T-cell (primary cell): ENCODE measurements around the gene SYNE1. TPM values are rescaled to one million over a fixed set of nuclear protein-coding genes. Genes with fewer than 3 reads are reported as not detected.
"Not testable (repeated sequence)": the region's sequence is repeated elsewhere in the genome, so short reads cannot be mapped to it uniquely, and the experiment has no call there.

Source experiments
- ATAC-seq, 4 experiments: fragments of 200-7000 bp in 3 of 4; fragments of 150-1000 bp in 1 of 4; cut with Tn5 transposase; replicated peaks in 1 of 4; 1 replicate in 3 of 4; 2 replicates in 1 of 4; pipeline ENCODE4 v1.10.0; 2021; ENCODE audit warnings: moderate library complexity in 3 of 4, mild to moderate bottlenecking in 2 of 4, moderate number of reproducible peaks in 1 of 4
- CTCF ChIA-PET, 2 donors: fragments of 300-600 bp; sonication (Branson Sonifier 250); formaldehyde crosslinking; loops; one replicate each; lab custom pipeline; 2022; ENCODE audit warnings: antibody characterized with exemption in 2 of 2; lab: Charles Lee
- POLR2A ChIA-PET, 2 donors: fragments of 300-600 bp; sonication (Branson Sonifier 250); formaldehyde crosslinking; loops; one replicate each; lab custom pipeline; 2022; ENCODE audit warnings: antibody characterized with exemption in 2 of 2; lab: Charles Lee
- DNase-seq, 35 experiments: peaks; one replicate each; pipeline versions ENCODE4 v3.0.0 to v3.0.0-alpha.2; 2013 to 2023
- H3K27ac ChIP-seq: one replicate; pipeline ENCODE4 v1.5.1; 2013; ENCODE audit warnings: low read length
- H3K27me3 ChIP-seq, 2 experiments: replicated peaks in 1 of 2; 1 replicate in 1 of 2; 2 replicates in 1 of 2; pipeline versions ENCODE4 v1.6.1 to v1.7.0; 2013; ENCODE audit warnings: low read length in 1 of 2, mixed read lengths in 1 of 2; ENCODE audit not compliant: control insufficient read depth in 2 of 2, insufficient read depth in 2 of 2; ENCODE audit errors: extremely low read depth in 1 of 2
- H3K36me3 ChIP-seq, 2 donors: 1 replicate in 1 of 2; 2 replicates in 1 of 2; pipeline versions ENCODE4 v1.6.1 to v1.7.0; 2013; ENCODE audit warnings: low read length in 1 of 2; ENCODE audit not compliant: control insufficient read depth in 2 of 2, insufficient read depth in 1 of 2; ENCODE audit errors: extremely low read depth in 1 of 2
- H3K4me1 ChIP-seq, 2 experiments: 1 replicate in 1 of 2; 2 replicates in 1 of 2; pipeline versions ENCODE4 v1.6.1 to v1.7.0; 2013; ENCODE audit warnings: low read length in 2 of 2, mixed read lengths in 1 of 2; ENCODE audit not compliant: insufficient read depth in 2 of 2, control insufficient read depth in 1 of 2; ENCODE audit errors: extremely low read depth in 1 of 2
- H3K4me3 ChIP-seq, 2 donors: 1 replicate in 1 of 2; 2 replicates in 1 of 2; pipeline versions ENCODE4 v1.5.1 to v1.7.0; 2013; ENCODE audit warnings: mild to moderate bottlenecking in 2 of 2, low read length in 1 of 2, moderate library complexity in 1 of 2; ENCODE audit not compliant: control insufficient read depth in 1 of 2; ENCODE audit errors: extremely low read depth in 1 of 2
- H3K9me3 ChIP-seq: 2 replicates; pipeline ENCODE4 v1.7.0; 2013
- H3K27ac Mint-ChIP-seq, 2 donors: one replicate each; pipeline ENCODE4 v1.8.0; 2020 to 2021; ENCODE audit warnings: mild to moderate bottlenecking in 2 of 2, mixed read lengths in 2 of 2
- H3K27me3 Mint-ChIP-seq, 2 donors: one replicate each; pipeline ENCODE4 v1.8.0; 2021 to 2022; ENCODE audit warnings: mixed read lengths in 2 of 2
- H3K36me3 Mint-ChIP-seq: one replicate; pipeline ENCODE4 v1.8.0; 2021; ENCODE audit warnings: mixed read lengths
- H3K4me1 Mint-ChIP-seq, 3 donors: one replicate each; pipeline ENCODE4 v1.8.0; 2020 to 2022; ENCODE audit warnings: mixed read lengths in 3 of 3, mild to moderate bottlenecking in 1 of 3
- H3K4me3 Mint-ChIP-seq, 3 donors: one replicate each; pipeline ENCODE4 v1.8.0; 2020 to 2022; ENCODE audit warnings: mild to moderate bottlenecking in 3 of 3, mixed read lengths in 3 of 3, moderate library complexity in 3 of 3
- H3K9me3 Mint-ChIP-seq, 3 donors: one replicate each; pipeline ENCODE4 v1.8.0; 2020 to 2022; ENCODE audit warnings: mixed read lengths in 3 of 3
- WGBS: methylation state at CpG from one replicate; pipeline ENCODE4 v1.1.5; 2013; ENCODE audit warnings: missing lambda C conversion rate; ENCODE audit not compliant: insufficient coverage; 5-methylcytosine and 5-hydroxymethylcytosine counted together
- total RNA-seq, 35 experiments: library from RNA in 6 of 35; stranded (reverse) in 6 of 35; fragments of 120-200 nt in 1 of 35; gene quantifications; one replicate each; pipeline versions ENCODE4 v1.2.1 to v1.2.4 and lab custom pipeline; 2013 to 2026

The SYNE1 gene
- total RNA-seq, 5 donors from 2014 or later (not counting 1 experiment from before 2014, with no cell fraction given) = 174 to 235 (median 192) TPM

DNA sequence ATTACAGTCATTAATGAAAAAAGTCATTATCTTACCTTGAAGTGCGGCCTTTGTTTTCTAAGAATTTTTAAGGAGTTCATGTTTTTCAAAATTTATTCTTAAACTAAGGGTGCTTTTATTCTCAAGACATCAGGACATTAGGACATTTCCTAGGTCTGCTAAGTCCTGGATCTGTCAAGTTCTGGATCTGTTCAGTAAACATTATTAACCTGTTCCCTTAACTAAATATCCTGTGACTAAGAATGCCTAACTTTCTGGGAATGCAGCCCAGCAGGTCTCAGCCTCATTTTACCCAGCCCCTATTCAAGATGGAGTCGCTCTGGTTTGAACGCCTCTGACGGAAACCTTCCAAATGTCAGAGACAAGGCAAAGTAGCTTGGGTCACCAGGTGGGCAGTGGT is 302.6 kb downstream of the SYNE1 start:
- Histone ChIP-seq H3K9me3 (no peaks in the 10 kb centered on the region), H3K27ac (no peak overlapping the region), H3K27me3 (no peaks in the 10 kb centered on the region), H3K36me3 (peaks cover 0 to 9% of the 10 kb centered on the region in 2 donors), H3K4me3 (no peak overlapping the region), H3K4me1 (peaks cover 0 to 3% of the 10 kb centered on the region in 2 experiments)
- ChIA-PET POLR2A (no interaction called here), CTCF (interaction anchor here in 1 of 2 donors (0.7 kb wide), 1 partner anchor 25 kb away, joined by 3 read pairs; no protein-coding TSS in a partner anchor)
- H3K36me3 Mint-ChIP-seq = no peaks in the 10 kb centered on the region
- DNase-seq (no peak), ATAC-seq (no peak)
- no peak overlapping the region for H3K4me3 Mint-ChIP-seq
- H3K4me1 Mint-ChIP-seq = peaks cover 0 to 5% (median 4%) of the 10 kb centered on the region in 3 donors
- peaks cover 2 to 3% of the 10 kb centered on the region in 2 donors for H3K27me3 Mint-ChIP-seq
- no peak overlapping the region for H3K27ac Mint-ChIP-seq
- WGBS = no CpG with 5 or more reads among the region's 4 CpGs
- no peaks in the 10 kb centered on the region for H3K9me3 Mint-ChIP-seq

DNA sequence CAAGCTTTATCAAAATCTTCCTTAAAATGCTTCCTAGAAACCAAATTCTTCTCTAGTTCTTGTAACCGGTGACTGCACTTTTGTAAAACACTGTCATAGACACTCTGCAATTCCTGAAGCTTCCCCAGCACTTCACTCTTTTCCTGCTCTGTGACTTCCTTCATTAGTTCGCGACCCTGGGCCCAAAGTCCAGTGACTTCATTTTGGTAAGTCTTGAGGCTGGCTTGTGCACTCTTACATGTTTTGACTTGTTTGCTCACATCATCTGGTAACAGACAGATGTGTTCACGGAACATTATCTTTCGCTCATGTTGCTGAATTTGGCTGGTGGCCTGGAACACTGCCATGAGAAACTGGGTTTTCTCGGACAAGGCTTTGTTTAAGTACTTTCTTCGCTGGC is 306.2 kb downstream of the SYNE1 start:
- no peak for ATAC-seq
- POLR2A ChIA-PET = no interaction called here
- Histone ChIP-seq H3K27me3 (no peaks in the 10 kb centered on the region), H3K9me3 (no peaks in the 10 kb centered on the region), H3K4me3 (no peak overlapping the region), H3K36me3 (no peaks in the 10 kb centered on the region), H3K27ac (no peak overlapping the region), H3K4me1 (no peaks in the 10 kb centered on the region)
- CTCF ChIA-PET = interaction anchor here in 1 of 2 donors (0.8 kb wide), 1 partner anchor 16 kb away, joined by 4 read pairs; no protein-coding TSS in a partner anchor
- H3K9me3 Mint-ChIP-seq = no peaks in the 10 kb centered on the region
- WGBS = 96% methylated on average over 7 of the region's 7 CpGs
- H3K4me1 Mint-ChIP-seq = no peaks in the 10 kb centered on the region
- no peaks in the 10 kb centered on the region for H3K27me3 Mint-ChIP-seq
- no peak overlapping the region for H3K27ac Mint-ChIP-seq
- DNase-seq = no peak
- H3K36me3 Mint-ChIP-seq = no peaks in the 10 kb centered on the region
- no peak overlapping the region for H3K4me3 Mint-ChIP-seq

DNA sequence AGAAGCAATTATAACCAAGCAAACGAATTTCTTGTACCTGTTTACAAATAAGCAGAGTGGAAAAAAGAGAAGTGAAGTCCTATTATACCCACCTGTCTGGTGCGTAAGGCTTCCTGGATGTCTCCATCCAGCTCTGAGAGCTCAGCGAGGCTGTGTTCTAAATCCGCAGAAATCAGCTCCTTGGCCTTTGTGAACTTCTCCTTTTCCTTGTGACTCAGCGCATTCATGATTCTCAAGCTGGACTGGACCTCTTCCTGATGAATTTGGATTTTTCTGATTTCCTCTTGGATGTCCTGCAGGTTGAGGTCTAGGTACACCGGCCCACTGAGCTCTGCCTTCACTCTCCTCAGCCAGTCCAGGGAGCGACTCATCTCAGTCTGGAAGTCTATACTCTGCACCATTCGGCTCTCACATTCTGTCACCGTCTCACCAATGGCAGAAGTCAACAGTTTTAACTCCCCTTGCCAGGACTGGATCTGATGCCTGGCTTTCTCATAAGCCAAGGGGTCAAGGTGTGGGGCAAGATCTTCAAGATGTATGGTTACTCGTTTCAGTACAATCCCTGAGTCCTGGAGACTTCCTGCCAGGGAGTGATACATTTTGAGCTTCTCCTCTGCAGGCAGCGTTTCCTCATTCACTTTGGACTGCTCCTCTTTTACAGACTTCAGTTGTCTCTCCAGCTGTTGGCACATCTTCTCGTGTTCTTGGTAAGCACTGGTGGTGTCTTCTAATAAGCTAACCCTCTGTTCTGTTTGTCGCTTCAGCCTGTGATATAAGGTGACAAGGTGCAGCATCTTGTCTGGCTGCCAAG is 307.3 kb downstream of the SYNE1 start:
- H3K27ac Mint-ChIP-seq = no peak overlapping the region
- WGBS = 84% methylated on average over 9 of the region's 13 CpGs

DNA sequence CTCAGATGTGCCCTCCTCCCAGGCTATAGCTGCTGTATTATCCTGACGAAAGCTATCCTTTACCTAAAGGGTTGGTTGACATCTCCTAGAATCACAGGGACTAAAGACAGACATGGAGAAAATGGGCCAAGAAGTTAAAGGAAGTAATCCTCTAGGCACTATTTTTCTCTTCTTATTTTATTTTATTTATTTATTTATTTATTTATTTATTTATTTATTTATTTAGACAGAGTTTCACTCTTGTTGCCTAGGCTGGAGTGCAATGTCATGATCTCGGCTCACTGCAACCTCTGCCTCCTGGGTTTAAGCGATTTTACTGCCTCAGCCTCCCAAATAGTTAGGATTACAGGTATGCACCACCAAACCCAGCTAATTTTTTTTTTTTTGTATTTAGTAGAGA is 309.0 kb downstream of the SYNE1 start:
- ATAC-seq, H3K9me3 ChIP-seq, DNase-seq, H3K9me3 Mint-ChIP-seq, H3K27ac ChIP-seq, H3K36me3 ChIP-seq, CTCF ChIA-PET, H3K4me3 ChIP-seq, H3K36me3 Mint-ChIP-seq, H3K4me3 Mint-ChIP-seq, H3K27ac Mint-ChIP-seq, H3K27me3 Mint-ChIP-seq, H3K4me1 ChIP-seq, H3K27me3 ChIP-seq, H3K4me1 Mint-ChIP-seq: not testable (repeated sequence)
- POLR2A ChIA-PET = interaction anchor here in 1 of 2 donors (0.6 kb wide), 1 partner anchor 29 kb away, joined by 3 read pairs; no protein-coding TSS in a partner anchor
- WGBS = no CpG with 5 or more reads among the region's 3 CpGs

More for the DNA sequence above, 307.3 kb downstream of the SYNE1 start:
- Mint-ChIP-seq H3K9me3 (no peaks in the 10 kb centered on the region), H3K4me1 (no peaks in the 10 kb centered on the region), H3K36me3 (no peaks in the 10 kb centered on the region), H3K27me3 (no peaks in the 10 kb centered on the region), H3K4me3 (no peak overlapping the region)
- DNase-seq = no peak
- no peak for ATAC-seq
- Histone ChIP-seq H3K27ac (no peak overlapping the region), H3K36me3 (no peaks in the 10 kb centered on the region), H3K4me3 (no peak overlapping the region), H3K9me3 (no peaks in the 10 kb centered on the region), H3K27me3 (no peaks in the 10 kb centered on the region), H3K4me1 (no peaks in the 10 kb centered on the region)
- ChIA-PET CTCF (no interaction called here), POLR2A (no interaction called here)

DNA sequence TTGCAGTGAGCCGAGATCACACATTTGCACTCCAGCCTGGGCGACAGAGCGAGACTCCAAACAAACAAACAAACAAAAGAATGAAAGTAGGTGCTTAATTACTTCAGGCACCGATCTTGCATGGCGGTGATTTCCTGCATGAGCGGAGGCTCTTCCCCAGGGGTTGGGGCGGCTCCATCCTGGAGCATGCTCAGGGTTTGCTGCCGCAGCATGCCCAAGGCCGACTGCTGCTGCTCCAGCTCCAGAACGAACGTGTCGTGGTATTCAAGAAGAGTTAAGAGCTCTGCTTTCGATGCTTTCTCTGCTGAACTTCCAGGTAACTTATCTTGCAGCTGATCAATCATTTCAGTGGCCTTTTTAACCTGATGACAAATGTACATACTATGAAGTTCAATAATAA is 313.8 kb downstream of the SYNE1 start:
- Histone ChIP-seq H3K4me1 (no peaks in the 10 kb centered on the region), H3K9me3 (no peaks in the 10 kb centered on the region), H3K27me3 (no peaks in the 10 kb centered on the region), H3K4me3 (no peak overlapping the region), H3K36me3 (peaks cover 0 to 9% of the 10 kb centered on the region in 2 donors), H3K27ac (no peak overlapping the region)
- ChIA-PET POLR2A (no interaction called here), CTCF (interaction anchor here in 1 of 2 donors (0.6 kb wide), 1 partner anchor 48 kb away, joined by 3 read pairs; no protein-coding TSS in a partner anchor)
- DNase-seq (no peak), ATAC-seq (no peak)
- peaks cover 3 to 5% of the 10 kb centered on the region in 2 donors for H3K27me3 Mint-ChIP-seq
- no peaks in the 10 kb centered on the region for H3K4me1 Mint-ChIP-seq
- WGBS = 96% methylated on average over 10 of the region's 13 CpGs
- no peaks in the 10 kb centered on the region for H3K36me3 Mint-ChIP-seq
- H3K27ac Mint-ChIP-seq = no peak overlapping the region
- H3K4me3 Mint-ChIP-seq = no peak overlapping the region
- H3K9me3 Mint-ChIP-seq = no peaks in the 10 kb centered on the region

DNA sequence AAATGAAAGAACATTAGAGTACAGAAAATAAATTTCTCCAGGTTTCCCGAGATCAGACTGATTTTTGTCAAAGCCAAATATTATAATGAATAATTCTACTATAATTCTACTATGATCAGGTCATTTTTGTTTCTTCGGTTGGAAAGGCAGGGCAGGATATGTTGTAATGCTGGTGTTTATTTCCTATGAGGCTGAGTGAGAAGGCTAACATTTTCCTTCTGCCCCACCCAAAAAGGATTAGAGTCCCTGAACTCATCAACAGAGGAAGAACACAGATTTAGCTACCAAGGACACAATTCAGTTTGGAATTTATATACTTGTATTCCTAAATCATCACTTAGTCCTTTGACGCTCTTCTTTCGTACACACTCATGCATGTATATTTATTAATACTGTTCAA is 318.9 kb downstream of the SYNE1 start:
- ATAC-seq (no peak), DNase-seq (no peak)
- peaks cover 0 to 6% of the 10 kb centered on the region in 2 donors for H3K36me3 ChIP-seq
- H3K4me1 ChIP-seq = no peaks in the 10 kb centered on the region
- H3K27me3 Mint-ChIP-seq = peaks cover 3 to 5% of the 10 kb centered on the region in 2 donors
- H3K9me3 ChIP-seq = no peaks in the 10 kb centered on the region
- H3K36me3 Mint-ChIP-seq = no peaks in the 10 kb centered on the region
- H3K27ac ChIP-seq = no peak overlapping the region
- no peaks in the 10 kb centered on the region for H3K4me1 Mint-ChIP-seq
- H3K4me3 ChIP-seq = no peak overlapping the region
- WGBS = no CpG with 5 or more reads among the region's 4 CpGs
- no peak overlapping the region for H3K27ac Mint-ChIP-seq
- ChIA-PET POLR2A (no interaction called here), CTCF (interaction anchor here in 1 of 2 donors (1.8 kb wide), 1 partner anchor 20 kb away, joined by 5 read pairs; no protein-coding TSS in a partner anchor)
- no peaks in the 10 kb centered on the region for H3K9me3 Mint-ChIP-seq
- no peak overlapping the region for H3K4me3 Mint-ChIP-seq
- no peaks in the 10 kb centered on the region for H3K27me3 ChIP-seq
